ENCODE data around the gene RHOBTB1. TPM values are rescaled to one million over a fixed set of nuclear protein-coding genes. Genes with fewer than 3 reads are reported as not detected.

The RHOBTB1 gene
- total RNA-seq, 1 donor from 2014 or later: 0.24 TPM

DNA sequence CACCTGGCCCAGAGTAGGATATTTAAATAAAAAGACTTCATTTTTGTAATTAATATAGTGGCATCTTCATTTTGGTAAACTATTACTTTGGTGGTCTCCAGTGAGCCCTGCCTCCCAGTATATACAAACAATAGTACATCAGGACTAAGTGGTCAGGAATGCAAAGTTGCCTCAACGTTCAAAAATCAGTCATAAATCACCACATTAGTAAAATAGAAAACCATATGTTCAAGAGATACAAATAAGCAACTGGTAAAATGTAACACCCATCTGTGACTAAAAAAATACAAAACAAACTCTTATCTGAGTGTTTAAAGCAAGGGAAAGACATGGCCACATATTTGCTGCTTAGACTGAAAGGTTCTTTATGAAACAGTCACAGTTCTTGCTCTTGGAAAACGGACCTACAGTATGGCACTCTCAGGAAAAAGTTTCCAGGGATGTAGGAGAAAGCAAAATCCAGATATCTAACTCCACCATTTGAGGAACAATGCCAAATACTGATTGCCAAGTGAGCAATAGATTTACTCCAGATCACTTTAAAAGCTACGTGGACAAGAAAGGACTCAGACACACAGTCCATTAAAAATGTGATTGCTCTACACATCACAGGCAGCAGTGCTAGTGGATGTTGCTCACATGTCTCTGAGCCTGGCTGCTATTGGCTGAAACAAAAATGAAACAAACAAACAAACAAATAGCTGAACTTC is 15.1 kb upstream of the RHOBTB1 start:
- no peak for TF ChIP-seq CTCF (IDR thresholded peaks at IDR 0.05)
- H3K27me3 Mint-ChIP-seq: peaks cover 5% of the 10 kb centered on the region
- no peak overlapping the region for H3K4me3 Mint-ChIP-seq
- POLR2A ChIA-PET: no interaction called here
- no peak for DNase-seq
- CTCF ChIA-PET: interaction anchor here (0.9 kb wide), 1 partner anchor 182 kb away, joined by 3 read pairs; no protein-coding TSS in a partner anchor
- H3K4me1 Mint-ChIP-seq: peaks cover 15% of the 10 kb centered on the region
- no peaks in the 10 kb centered on the region for H3K9me3 Mint-ChIP-seq
- no peak for ATAC-seq (ENCODE audit: low read depth)
- intact Hi-C loops (cut with micrococcal nuclease): no loop called here
- H3K27ac Mint-ChIP-seq: no peak overlapping the region
- H3K36me3 Mint-ChIP-seq (ENCODE audit: low read depth): no peaks in the 10 kb centered on the region

- H3K9me3 Mint-ChIP-seq: no peaks in the 10 kb centered on the region
- H3K27ac Mint-ChIP-seq: no peak overlapping the region
- H3K36me3 Mint-ChIP-seq (ENCODE audit: low read depth): no peaks in the 10 kb centered on the region
- ATAC-seq (ENCODE audit: low read depth) (no peak), DNase-seq (no peak)
- intact Hi-C loops (cut with micrococcal nuclease): no loop called here
- ChIA-PET CTCF (no interaction called here), POLR2A (no interaction called here)
- peaks cover 5% of the 10 kb centered on the region for H3K27me3 Mint-ChIP-seq
- TF ChIP-seq CTCF (IDR thresholded peaks at IDR 0.05): no peak
- H3K4me1 Mint-ChIP-seq: peaks cover 12% of the 10 kb centered on the region
- H3K4me3 Mint-ChIP-seq: no peak overlapping the region
Measured at GRCh38 chr10:60957667-60958221, 13.8 kb upstream of the RHOBTB1 start.

- Mint-ChIP-seq H3K36me3 (ENCODE audit: low read depth) (no peaks in the 10 kb centered on the region), H3K4me3 (no peak overlapping the region), H3K9me3 (no peaks in the 10 kb centered on the region), H3K4me1 (peaks cover 7% of the 10 kb centered on the region), H3K27me3 (peaks cover 8% of the 10 kb centered on the region), H3K27ac (no peak overlapping the region)
- DNase-seq: no peak
- TF ChIP-seq CTCF (IDR thresholded peaks at IDR 0.05): no peak
- no peak for ATAC-seq (ENCODE audit: low read depth)
- CTCF ChIA-PET: interaction anchor here (0.6 kb wide), 2 partner anchors 85 to 149 kb away, joined by 3 to 5 read pairs; no protein-coding TSS in a partner anchor
- POLR2A ChIA-PET: no interaction called here
- intact Hi-C loops (cut with micrococcal nuclease): no loop called here
Measured at GRCh38 chr10:60955957-60956425, 12.0 kb upstream of the RHOBTB1 start.

GRCh38 chr10:60955316-60955715 is 11.3 kb upstream of the RHOBTB1 start:
- Mint-ChIP-seq H3K27me3 (peaks cover 8% of the 10 kb centered on the region), H3K36me3 (ENCODE audit: low read depth) (no peaks in the 10 kb centered on the region), H3K27ac (no peak overlapping the region), H3K9me3 (no peaks in the 10 kb centered on the region), H3K4me1 (no peaks in the 10 kb centered on the region), H3K4me3 (no peak overlapping the region)
- no peak for DNase-seq
- ATAC-seq (ENCODE audit: low read depth): no peak
- CTCF ChIA-PET: no interaction called here
- intact Hi-C loops (cut with micrococcal nuclease): no loop called here
- POLR2A ChIA-PET: no interaction called here
- no peak for TF ChIP-seq CTCF (IDR thresholded peaks at IDR 0.05)

DNA sequence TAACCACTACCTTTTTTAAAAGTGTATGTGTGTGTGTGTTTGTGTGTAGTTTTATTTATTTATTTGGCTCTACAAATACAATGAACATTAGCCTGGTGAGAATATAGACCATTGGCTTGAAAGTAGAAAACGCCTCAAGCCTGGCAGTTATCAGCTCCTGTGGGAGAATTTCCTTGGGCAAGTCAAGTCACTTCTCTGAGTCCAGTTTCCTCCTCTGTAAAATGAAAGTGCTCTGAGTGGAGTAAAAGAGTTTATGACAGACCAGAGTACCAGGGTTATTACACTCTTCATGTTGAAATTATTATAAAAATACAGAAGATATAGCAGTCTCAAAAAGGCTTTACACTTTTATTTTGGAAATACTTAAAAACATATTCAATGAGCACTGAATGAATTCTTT is 10.1 kb upstream of the RHOBTB1 start:
- Mint-ChIP-seq H3K27me3 (peaks cover 8% of the 10 kb centered on the region), H3K9me3 (no peaks in the 10 kb centered on the region), H3K4me3 (no peak overlapping the region), H3K4me1 (no peaks in the 10 kb centered on the region), H3K27ac (no peak overlapping the region), H3K36me3 (ENCODE audit: low read depth) (no peaks in the 10 kb centered on the region)
- ChIA-PET CTCF (no interaction called here), POLR2A (no interaction called here)
- no peak for ATAC-seq (ENCODE audit: low read depth)
- intact Hi-C loops (cut with micrococcal nuclease): no loop called here
- TF ChIP-seq CTCF (IDR thresholded peaks at IDR 0.05): no peak
- DNase-seq: no peak

All from activated B cell treated with CpG ODN at 0.5 μM for 24 hours (primary cell).